VCaP (cell line): ENCODE results near the gene WWOX.

ENCODE experiments used
- H3K27ac ChIP-seq: fragments of 450-650 bp; 2 replicates; pipeline ENCODE4 v1.5.1; 2017
- TF ChIP-seq, protein P1 (sequence below): fragments of 450-650 bp; conservative IDR thresholded peaks from 2 replicates; pipeline ENCODE4 v1.5.1; 2017; ENCODE audit warnings: mild to moderate bottlenecking, moderate library complexity

The WWOX gene

DNA sequence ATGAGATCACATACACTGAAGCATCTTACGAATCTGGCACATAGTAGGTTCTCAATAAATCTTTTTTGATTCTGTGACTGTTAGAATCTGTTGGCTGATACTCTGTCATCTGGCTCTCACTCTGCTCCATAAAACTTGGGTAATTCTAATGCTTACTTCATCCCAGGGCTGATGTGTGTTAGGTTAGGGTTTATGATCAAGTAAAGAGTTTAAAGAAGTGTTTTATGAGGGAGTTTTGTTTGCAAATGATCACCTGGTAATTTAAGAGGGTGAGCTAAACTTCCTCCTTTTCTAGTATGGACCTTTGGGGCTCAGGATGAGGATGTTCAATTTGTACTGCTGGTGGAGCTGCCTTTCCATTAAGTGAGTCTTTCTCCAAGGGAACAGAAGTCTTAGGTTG is 364.1 kb downstream of the WWOX start:
- TF ChIP-seq, protein P1, sequence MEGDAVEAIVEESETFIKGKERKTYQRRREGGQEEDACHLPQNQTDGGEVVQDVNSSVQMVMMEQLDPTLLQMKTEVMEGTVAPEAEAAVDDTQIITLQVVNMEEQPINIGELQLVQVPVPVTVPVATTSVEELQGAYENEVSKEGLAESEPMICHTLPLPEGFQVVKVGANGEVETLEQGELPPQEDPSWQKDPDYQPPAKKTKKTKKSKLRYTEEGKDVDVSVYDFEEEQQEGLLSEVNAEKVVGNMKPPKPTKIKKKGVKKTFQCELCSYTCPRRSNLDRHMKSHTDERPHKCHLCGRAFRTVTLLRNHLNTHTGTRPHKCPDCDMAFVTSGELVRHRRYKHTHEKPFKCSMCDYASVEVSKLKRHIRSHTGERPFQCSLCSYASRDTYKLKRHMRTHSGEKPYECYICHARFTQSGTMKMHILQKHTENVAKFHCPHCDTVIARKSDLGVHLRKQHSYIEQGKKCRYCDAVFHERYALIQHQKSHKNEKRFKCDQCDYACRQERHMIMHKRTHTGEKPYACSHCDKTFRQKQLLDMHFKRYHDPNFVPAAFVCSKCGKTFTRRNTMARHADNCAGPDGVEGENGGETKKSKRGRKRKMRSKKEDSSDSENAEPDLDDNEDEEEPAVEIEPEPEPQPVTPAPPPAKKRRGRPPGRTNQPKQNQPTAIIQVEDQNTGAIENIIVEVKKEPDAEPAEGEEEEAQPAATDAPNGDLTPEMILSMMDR = no peak
- H3K27ac ChIP-seq = no peak overlapping the region

DNA sequence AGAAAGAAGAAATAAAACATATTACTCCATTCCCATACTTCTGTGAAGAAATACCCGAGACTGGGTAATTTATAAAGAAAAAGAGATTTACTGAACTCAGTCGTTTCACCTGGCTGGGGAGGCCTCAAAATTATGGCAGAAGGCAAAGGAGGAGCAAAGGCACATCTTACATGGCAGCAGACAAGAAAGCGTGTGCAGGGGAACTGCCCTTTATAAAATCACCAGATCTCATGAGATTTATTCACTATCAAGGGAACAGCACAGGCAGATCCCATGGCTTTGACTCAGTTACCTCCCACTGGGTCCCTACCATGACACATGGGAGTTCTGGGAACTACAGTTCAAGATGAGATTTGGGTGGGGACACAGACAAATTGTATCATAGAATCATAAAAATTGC is 365.4 kb downstream of the WWOX start:
- H3K27ac ChIP-seq = no peak overlapping the region
- TF ChIP-seq, protein P1 = no peak

DNA sequence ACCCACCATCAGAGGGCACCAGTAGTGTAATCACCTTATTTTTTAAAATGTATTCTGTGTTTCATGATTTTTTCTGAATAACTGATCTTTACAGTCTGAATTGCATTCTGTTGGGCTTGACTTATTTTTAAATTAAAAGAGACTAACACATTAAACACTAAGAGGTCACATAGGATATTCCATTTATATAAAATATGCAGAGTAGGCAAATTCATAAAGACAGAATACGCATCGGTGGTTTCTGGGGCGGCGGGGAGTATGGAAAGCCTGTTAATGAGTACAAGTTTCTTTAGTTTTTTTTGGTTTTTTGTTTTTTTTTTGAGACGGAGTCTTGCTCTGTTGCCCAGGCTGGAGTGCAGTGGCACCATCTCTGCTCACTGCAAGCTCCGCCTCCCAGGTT is 366.3 kb downstream of the WWOX start:
- no peak overlapping the region for H3K27ac ChIP-seq
- TF ChIP-seq, protein P1 = no peak

DNA sequence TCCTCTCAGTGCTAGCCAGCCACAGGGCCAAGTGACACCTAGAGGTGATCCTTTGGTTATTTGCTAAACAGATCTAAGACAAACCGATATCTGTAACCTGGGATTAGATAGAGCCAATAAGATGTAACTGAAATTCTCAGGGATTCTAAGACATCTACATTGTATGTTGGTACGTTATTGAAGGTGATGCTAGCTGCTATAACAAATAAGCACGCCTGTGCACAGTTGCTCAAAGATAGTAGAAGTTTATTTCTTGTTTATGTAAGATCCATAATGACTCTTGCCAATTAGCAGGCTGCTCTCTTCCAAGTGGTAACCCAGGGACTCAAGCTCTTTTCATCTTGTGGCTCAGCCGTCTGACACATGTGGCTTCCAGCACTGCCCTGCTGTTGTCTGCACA is 370.3 kb downstream of the WWOX start:
- H3K27ac ChIP-seq = no peak overlapping the region
- TF ChIP-seq, protein P1 = no peak

DNA sequence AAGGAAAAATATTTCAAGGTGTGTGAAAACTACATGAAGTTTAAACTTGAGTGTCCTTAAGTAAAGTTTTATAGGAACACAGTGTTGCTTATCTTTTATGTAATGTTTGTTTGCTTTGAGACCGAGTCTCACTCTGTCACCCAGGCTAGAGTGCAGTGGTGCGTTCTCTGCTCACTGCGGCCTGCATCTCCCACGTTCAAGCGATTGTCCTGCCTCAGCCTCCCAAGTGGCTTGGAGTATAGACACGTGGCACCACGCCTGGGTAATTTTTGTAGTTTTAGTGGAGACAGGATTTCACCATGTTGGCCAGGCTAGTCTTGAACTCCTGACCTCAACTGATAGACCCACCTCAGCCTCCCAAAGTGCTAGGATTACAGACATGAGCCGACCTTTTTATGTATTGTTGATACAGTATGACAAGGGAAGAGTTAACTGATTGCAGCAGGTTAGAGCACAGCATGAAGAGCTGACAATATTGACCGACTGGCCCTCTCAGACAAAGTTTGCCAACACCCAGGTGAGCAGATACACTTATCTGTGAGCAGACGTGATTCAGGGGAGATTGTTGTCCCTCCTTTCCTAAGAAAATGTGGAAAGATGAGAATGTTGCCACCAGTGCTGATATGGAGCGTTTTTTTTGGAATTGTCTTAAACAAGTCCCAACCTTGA is 373.7 kb downstream of the WWOX start:
- TF ChIP-seq, protein P1 = no peak

DNA sequence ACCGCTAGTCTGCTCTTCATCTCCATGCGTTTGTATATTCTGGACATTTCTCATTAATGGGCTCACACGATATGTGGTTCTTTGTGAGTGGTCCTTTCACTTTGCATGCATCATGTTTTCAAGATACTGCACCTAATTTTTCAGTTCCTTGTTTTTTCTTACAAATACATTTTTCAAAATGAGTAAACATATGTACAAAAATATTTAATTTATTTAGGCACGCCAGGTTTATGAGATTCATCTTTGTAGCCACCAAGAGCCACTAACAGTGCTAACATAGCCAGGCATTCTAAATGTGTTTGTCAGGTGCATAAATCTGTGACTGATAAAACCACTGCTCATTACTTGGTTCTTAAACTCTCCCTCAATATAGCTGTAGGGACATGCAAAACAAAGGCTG is 375.3 kb downstream of the WWOX start:
- TF ChIP-seq, protein P1 = no peak

More for the DNA sequence above, 373.7 kb downstream of the WWOX start:
- peak overlapping the region; percentile 66 for H3K27ac ChIP-seq

DNA sequence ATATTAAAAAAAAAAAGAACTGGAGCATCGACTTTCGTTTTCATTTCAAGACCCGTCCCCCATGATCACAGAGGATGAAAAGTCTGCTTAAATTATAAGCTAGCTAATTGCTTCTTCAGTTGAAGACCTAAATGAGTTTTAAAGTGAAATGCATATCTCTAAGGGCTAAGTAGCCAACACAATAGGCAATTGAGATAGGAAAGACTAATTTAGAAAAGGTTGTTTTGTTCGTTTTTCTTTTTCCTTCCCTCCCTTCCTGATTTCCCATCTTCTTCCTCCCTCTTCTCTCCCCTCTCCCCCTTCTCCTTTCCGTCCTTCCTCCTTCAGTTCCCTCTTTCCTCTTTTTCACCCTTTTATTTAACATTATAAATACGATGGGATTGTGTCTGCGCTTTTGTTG is 377.2 kb downstream of the WWOX start:
- TF ChIP-seq, protein P1 = no peak
- H3K27ac ChIP-seq = no peak overlapping the region

More for the DNA sequence above, 375.3 kb downstream of the WWOX start:
- no peak overlapping the region for H3K27ac ChIP-seq
